ENCODE results near the gene GSDME.

- TF ChIP-seq CTCF (tag by site-specific recombination; IDR thresholded peaks at IDR 0.05) (no peak), SP2 (tag by site-specific recombination; IDR thresholded peaks at IDR 0.05) (no peak), ZNF175 (tag by site-specific recombination; IDR thresholded peaks at IDR 0.05) (no peak), SETDB1 (IDR thresholded peaks at IDR 0.05; ENCODE audit: insufficient read length, low read length) (no peak)
Observed at GRCh38 chr7:24713850-24714675, 43.2 kb downstream of the GSDME start.

Data from HEK293 (cell line).